ENCODE results near the gene IL27RA.

The IL27RA gene

DNA sequence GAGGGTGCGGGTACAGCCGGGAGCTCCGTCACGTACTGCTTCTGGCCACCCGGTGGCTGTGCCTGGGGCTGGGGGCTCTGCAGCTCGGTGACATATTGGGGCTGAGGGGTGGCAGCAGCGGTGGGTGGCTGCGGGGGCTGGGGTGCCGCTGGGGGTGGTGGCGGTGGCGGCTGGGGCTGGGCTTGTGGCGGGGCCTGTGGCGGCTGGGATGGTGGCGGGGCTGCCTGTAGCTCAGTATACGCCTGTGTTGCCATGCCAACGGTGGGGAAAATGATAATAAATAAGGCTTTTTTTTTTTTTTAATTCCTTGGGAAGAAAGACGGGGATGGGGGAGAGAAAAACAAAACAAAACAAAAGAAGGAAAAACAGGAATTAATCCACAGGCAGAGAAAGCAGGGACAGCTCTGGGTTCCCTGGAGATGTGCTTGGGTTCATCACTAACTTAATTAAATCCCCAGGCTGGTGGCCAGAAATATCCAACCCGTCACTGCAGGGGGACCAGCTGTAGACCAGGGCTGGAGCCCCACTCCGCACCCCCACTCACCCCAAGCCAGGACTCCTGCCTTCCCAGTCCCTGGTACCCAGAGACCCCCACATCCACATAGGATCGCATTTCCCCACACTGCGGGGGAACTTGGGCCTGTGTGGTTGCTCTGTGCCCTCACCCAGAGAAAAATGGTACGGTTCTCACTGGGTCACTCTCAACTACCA, 37.8 kb upstream of the IL27RA start:
- Histone ChIP-seq H2BK12ac (ENCODE audit: low read length) (no peak overlapping the region), H3K36me3 (ENCODE audit: control insufficient read depth in 1 of 2, insufficient read depth in 2 of 2, low read length in 2 of 2) (peaks cover 20 to 31% of the 10 kb centered on the region in 2 experiments), H3K4me2 (ENCODE audit: low read length) (no peak overlapping the region), H4K12ac (ENCODE audit: low read depth, low read length) (no peak overlapping the region), H4K8ac (ENCODE audit: low read depth, low read length) (no peak overlapping the region), H2AFZ (ENCODE audit: insufficient read depth, low read length, poor library complexity) (no peak overlapping the region), H4K91ac (ENCODE audit: low read depth, low read length) (no peak overlapping the region), H3K18ac (ENCODE audit: low read length) (no peak overlapping the region), H2BK120ac (ENCODE audit: insufficient read depth, low read length, poor library complexity) (no peak overlapping the region), H3K4me3 (ENCODE audit: low read depth, low read length) (no peak overlapping the region), H3K79me2 (ENCODE audit: control insufficient read depth, insufficient read depth, low read length, poor library complexity) (no peaks in the 10 kb centered on the region), H3K27me3 (ENCODE audit: insufficient read depth, low read length) (no peaks in the 10 kb centered on the region), H3K79me1 (ENCODE audit: low read length) (no peaks in the 10 kb centered on the region), H3K23ac (ENCODE audit: low read length) (no peak overlapping the region), H3K4me1 (ENCODE audit: control insufficient read depth in 1 of 2, insufficient read depth in 2 of 2, low read length in 2 of 2) (no peaks in the 10 kb centered on the region), H3K27ac (ENCODE audit: low read depth, low read length) (no peak overlapping the region), H2BK5ac (ENCODE audit: low read depth, low read length, poor library complexity) (no peak overlapping the region), H3K9me3 (ENCODE audit: insufficient read depth, low read depth, low read length) (peaks cover 2% of the 10 kb centered on the region), H3K9ac (ENCODE audit: low read length) (no peak overlapping the region), H3K4ac (ENCODE audit: low read depth, low read length) (no peak overlapping the region), H2AK5ac (ENCODE audit: low read length) (no peak overlapping the region), H3K14ac (ENCODE audit: low read length) (no peak overlapping the region)
- WGBS (ENCODE audit: extremely low coverage, insufficient coverage, insufficient read length): no CpG with 5 or more reads among the region's 22 CpGs
- DNase-seq: no peak

DNA sequence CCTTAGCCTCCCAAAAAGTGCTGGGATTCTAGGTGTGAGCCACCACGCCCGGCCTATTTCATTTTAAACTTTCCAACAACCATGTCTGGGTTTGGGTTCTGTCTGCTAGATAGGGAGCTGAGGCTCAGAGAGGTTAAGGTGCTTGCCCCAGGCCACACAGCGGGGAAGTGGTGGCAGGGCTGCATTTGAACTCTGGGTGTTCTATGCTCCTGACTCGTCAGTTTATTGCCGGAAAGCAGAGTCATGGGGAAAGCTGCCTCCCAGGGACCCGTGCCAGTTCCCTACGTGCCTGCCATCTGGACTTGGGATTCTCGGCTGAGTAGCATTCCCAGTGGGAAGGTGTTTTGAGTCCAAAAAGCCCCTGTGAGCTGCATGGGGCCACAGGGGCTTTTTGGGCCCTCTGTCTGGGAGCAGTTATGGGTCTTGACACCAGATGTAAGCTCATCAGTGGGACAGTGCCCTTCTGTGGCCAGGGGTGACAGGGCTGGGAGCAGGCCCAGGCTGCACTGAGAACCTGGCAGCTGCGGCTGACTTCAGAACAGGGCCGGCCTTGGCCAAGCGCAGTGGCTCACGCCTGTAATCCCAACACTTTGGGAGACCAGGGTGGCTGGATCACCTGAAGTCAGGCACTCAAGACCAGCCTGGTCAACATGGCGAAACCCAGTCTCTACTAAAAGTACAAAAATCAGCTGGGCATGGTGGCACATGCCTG, 36.4 kb upstream of the IL27RA start:
- Histone ChIP-seq H4K12ac (ENCODE audit: low read depth, low read length) (no peak overlapping the region), H2AFZ (ENCODE audit: insufficient read depth, low read length, poor library complexity) (no peak overlapping the region), H3K4me3 (ENCODE audit: low read depth, low read length) (no peak overlapping the region), H2BK120ac (ENCODE audit: insufficient read depth, low read length, poor library complexity) (no peak overlapping the region), H3K4me2 (ENCODE audit: low read length) (no peak overlapping the region), H3K4ac (ENCODE audit: low read depth, low read length) (no peak overlapping the region), H4K91ac (ENCODE audit: low read depth, low read length) (no peak overlapping the region), H2BK12ac (ENCODE audit: low read length) (no peak overlapping the region), H3K4me1 (ENCODE audit: control insufficient read depth in 1 of 2, insufficient read depth in 2 of 2, low read length in 2 of 2) (no peaks in the 10 kb centered on the region), H3K9ac (ENCODE audit: low read length) (no peak overlapping the region), H3K27ac (ENCODE audit: low read depth, low read length) (no peak overlapping the region), H3K9me3 (ENCODE audit: insufficient read depth, low read depth, low read length) (peaks cover 2% of the 10 kb centered on the region), H3K36me3 (ENCODE audit: control insufficient read depth in 1 of 2, insufficient read depth in 2 of 2, low read length in 2 of 2) (peaks cover 17 to 27% of the 10 kb centered on the region in 2 experiments), H3K14ac (ENCODE audit: low read length) (no peak overlapping the region), H3K27me3 (ENCODE audit: insufficient read depth, low read length) (no peaks in the 10 kb centered on the region), H3K23ac (ENCODE audit: low read length) (no peak overlapping the region), H3K79me1 (ENCODE audit: low read length) (no peaks in the 10 kb centered on the region), H4K8ac (ENCODE audit: low read depth, low read length) (no peak overlapping the region), H2AK5ac (ENCODE audit: low read length) (no peak overlapping the region), H3K18ac (ENCODE audit: low read length) (peak overlapping the region; percentile 17), H3K79me2 (ENCODE audit: control insufficient read depth, insufficient read depth, low read length, poor library complexity) (no peaks in the 10 kb centered on the region), H2BK5ac (ENCODE audit: low read depth, low read length, poor library complexity) (no peak overlapping the region)
- WGBS (ENCODE audit: extremely low coverage, insufficient coverage, insufficient read length): no CpG with 5 or more reads among the region's 13 CpGs
- no peak for DNase-seq

DNA sequence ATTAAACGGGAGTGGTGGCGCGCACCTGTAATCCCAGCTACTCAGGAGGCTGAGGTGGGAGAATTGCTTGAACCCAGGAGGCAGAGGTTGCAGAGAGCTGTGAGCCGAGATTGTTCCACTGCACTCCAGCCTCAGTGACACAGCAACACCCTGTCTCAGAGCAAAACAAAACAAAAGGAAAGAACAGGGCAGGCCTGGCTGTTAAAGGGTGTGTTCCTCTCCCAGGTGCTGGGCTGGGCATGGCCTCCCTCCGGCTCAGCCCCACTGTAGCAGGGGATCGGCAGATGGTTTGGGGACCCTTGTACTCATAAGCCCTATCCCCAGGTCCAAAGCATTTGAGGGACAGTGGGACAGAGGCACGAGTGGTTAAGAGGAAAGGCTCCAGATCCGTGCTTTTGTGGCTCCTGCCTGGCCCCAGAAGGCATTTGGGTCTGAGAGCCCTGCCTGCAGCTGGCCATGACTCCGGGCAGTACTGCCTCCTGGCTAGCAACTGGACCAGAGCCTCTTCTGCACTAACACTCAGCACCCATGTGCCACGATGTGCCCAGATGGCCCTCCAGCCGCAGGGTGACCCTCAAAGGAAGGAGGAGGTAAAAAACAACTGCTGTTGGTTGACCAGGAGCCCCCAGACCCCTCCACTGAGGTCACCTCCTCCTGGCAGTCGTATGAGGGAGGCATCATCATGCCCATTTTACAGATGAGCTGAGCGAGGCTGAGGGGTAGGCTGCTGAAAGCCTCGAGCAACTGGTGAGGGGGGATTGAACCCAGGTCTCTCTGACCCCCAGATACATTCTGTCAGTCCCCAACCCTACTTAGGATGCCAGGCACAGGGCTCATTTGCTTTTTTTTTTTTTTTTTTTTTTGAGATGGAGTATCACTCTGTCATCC, 35.4 kb upstream of the IL27RA start:
- H2AFZ ChIP-seq (ENCODE audit: insufficient read depth, low read length, poor library complexity): no peak overlapping the region
- H3K4me3 ChIP-seq (ENCODE audit: low read depth, low read length): no peak overlapping the region
- no peaks in the 10 kb centered on the region for H3K79me1 ChIP-seq (ENCODE audit: low read length)
- no peak overlapping the region for H2BK120ac ChIP-seq (ENCODE audit: insufficient read depth, low read length, poor library complexity)
- H3K79me2 ChIP-seq (ENCODE audit: control insufficient read depth, insufficient read depth, low read length, poor library complexity): no peaks in the 10 kb centered on the region
- peaks cover 2% of the 10 kb centered on the region for H3K9me3 ChIP-seq (ENCODE audit: insufficient read depth, low read depth, low read length)
- peaks cover 2 to 5% of the 10 kb centered on the region in 2 experiments for H3K4me1 ChIP-seq (ENCODE audit: control insufficient read depth in 1 of 2, insufficient read depth in 2 of 2, low read length in 2 of 2)
- DNase-seq: no peak
- no peak overlapping the region for H3K18ac ChIP-seq (ENCODE audit: low read length)
- H2AK5ac ChIP-seq (ENCODE audit: low read length): no peak overlapping the region
- H3K23ac ChIP-seq (ENCODE audit: low read length): no peak overlapping the region
- H3K4ac ChIP-seq (ENCODE audit: low read depth, low read length): no peak overlapping the region
- whole genome bisulfite sequencing (ENCODE audit: extremely low coverage, insufficient coverage, insufficient read length): no CpG with 5 or more reads among the region's 14 CpGs
- no peak overlapping the region for H4K8ac ChIP-seq (ENCODE audit: low read depth, low read length)
- no peak overlapping the region for H4K12ac ChIP-seq (ENCODE audit: low read depth, low read length)
- peaks cover 14 to 26% of the 10 kb centered on the region in 2 experiments for H3K36me3 ChIP-seq (ENCODE audit: control insufficient read depth in 1 of 2, insufficient read depth in 2 of 2, low read length in 2 of 2)
- no peaks in the 10 kb centered on the region for H3K27me3 ChIP-seq (ENCODE audit: insufficient read depth, low read length)
- H2BK5ac ChIP-seq (ENCODE audit: low read depth, low read length, poor library complexity): no peak overlapping the region
- no peak overlapping the region for H3K4me2 ChIP-seq (ENCODE audit: low read length)
- no peak overlapping the region for H2BK12ac ChIP-seq (ENCODE audit: low read length)
- no peak overlapping the region for H3K14ac ChIP-seq (ENCODE audit: low read length)
- H4K91ac ChIP-seq (ENCODE audit: low read depth, low read length): no peak overlapping the region
- no peak overlapping the region for H3K27ac ChIP-seq (ENCODE audit: low read depth, low read length)
- H3K9ac ChIP-seq (ENCODE audit: low read length): no peak overlapping the region

DNA sequence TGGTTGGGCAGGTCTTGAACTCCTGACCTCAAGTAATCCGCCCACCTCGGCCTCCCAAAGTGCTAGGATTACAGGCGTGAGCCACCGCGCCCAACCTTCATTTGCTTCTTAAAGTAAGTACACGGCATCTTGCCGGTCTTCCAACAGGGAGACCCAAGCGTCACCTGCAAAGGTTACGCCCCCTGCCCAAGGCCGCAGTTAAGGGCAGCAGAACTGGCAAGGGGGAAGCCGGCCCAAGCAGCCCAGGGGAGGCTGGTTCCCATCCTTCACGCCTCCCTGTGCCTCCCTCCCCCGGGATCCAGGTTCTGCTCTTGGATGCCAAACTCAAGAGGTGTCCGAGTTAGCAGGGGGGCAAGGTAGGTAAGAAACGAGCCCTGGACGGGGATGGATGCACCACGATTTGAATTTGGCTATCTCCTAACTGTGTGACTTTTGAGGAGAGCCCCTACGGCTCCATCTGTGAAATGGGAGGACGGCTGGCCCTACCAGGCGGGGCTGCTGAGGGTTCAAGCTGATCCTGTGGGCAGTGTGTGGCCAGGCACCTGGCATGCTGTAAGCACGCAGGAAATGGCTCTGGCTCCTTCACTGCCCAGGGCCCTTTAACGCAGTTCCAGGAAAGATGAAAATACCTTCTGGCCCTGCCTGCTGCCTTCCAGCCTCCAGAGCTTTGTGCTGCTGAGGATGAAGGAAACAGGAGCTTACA, 34.5 kb upstream of the IL27RA start:
- Histone ChIP-seq H2AFZ (ENCODE audit: insufficient read depth, low read length, poor library complexity) (no peak overlapping the region), H3K4me1 (ENCODE audit: control insufficient read depth in 1 of 2, insufficient read depth in 2 of 2, low read length in 2 of 2) (peaks cover 4 to 11% of the 10 kb centered on the region in 2 experiments), H4K91ac (ENCODE audit: low read depth, low read length) (no peak overlapping the region), H3K14ac (ENCODE audit: low read length) (no peak overlapping the region), H4K8ac (ENCODE audit: low read depth, low read length) (no peak overlapping the region), H3K4me2 (ENCODE audit: low read length) (no peak overlapping the region), H3K36me3 (ENCODE audit: control insufficient read depth in 1 of 2, insufficient read depth in 2 of 2, low read length in 2 of 2) (peaks cover 13 to 20% of the 10 kb centered on the region in 2 experiments), H3K79me2 (ENCODE audit: control insufficient read depth, insufficient read depth, low read length, poor library complexity) (no peaks in the 10 kb centered on the region), H3K27ac (ENCODE audit: low read depth, low read length) (no peak overlapping the region), H2AK5ac (ENCODE audit: low read length) (no peak overlapping the region), H2BK120ac (ENCODE audit: insufficient read depth, low read length, poor library complexity) (no peak overlapping the region), H3K18ac (ENCODE audit: low read length) (no peak overlapping the region), H4K12ac (ENCODE audit: low read depth, low read length) (no peak overlapping the region), H2BK12ac (ENCODE audit: low read length) (no peak overlapping the region), H3K79me1 (ENCODE audit: low read length) (no peaks in the 10 kb centered on the region), H3K9ac (ENCODE audit: low read length) (no peak overlapping the region), H3K4me3 (ENCODE audit: low read depth, low read length) (no peak overlapping the region), H3K27me3 (ENCODE audit: insufficient read depth, low read length) (no peaks in the 10 kb centered on the region), H2BK5ac (ENCODE audit: low read depth, low read length, poor library complexity) (no peak overlapping the region), H3K4ac (ENCODE audit: low read depth, low read length) (no peak overlapping the region), H3K9me3 (ENCODE audit: insufficient read depth, low read depth, low read length) (peaks cover 2% of the 10 kb centered on the region), H3K23ac (ENCODE audit: low read length) (no peak overlapping the region)
- DNase-seq: no peak
- no CpG with 5 or more reads among the region's 22 CpGs for WGBS (ENCODE audit: extremely low coverage, insufficient coverage, insufficient read length)
